Prostate gland (tissue), 2 donors: ENCODE measurements around the gene LRRN4. TPM values are rescaled to one million over a fixed set of nuclear protein-coding genes. Genes with fewer than 3 reads are reported as not detected.

Experiments used
- DNase-seq: peaks from one replicate; pipeline ENCODE4 v3.0.0-alpha.2; 2019; ENCODE audit warnings: low spot score
- H3K27ac ChIP-seq, 2 donors: fragments of 200-600 bp; sonication (generic); 2 replicates each; pipeline ENCODE4 v1.5.1; 2017 to 2019
- H3K27me3 ChIP-seq: fragments of 200-600 bp; sonication (generic); replicated peaks from 2 replicates; pipeline ENCODE4 v1.5.1; 2019; ENCODE audit not compliant: insufficient read depth
- H3K36me3 ChIP-seq, 2 donors: fragments of 200-600 bp; sonication (generic); 1 replicate in 1 of 2; 2 replicates in 1 of 2; pipeline versions ENCODE4 v1.5.1 to v1.8.1; 2017 to 2019
- H3K4me1 ChIP-seq: fragments of 200-600 bp; sonication (generic); replicated peaks from 2 replicates; pipeline ENCODE4 v1.5.1; 2019
- H3K4me3 ChIP-seq, 2 donors: fragments of 200-600 bp; sonication (generic); 2 replicates each; pipeline ENCODE4 v1.5.1; 2017 to 2019
- H3K9me3 ChIP-seq: fragments of 200-600 bp; sonication (generic); 2 replicates; pipeline ENCODE4 v1.5.1; 2017
- POLR2A ChIP-seq: fragments of 450-650 bp; IDR thresholded peaks from one replicate; pipeline ENCODE4 v1.6.1; 2016; ENCODE audit warnings: antibody characterized with exemption, mild to moderate bottlenecking
- POLR2AphosphoS5 ChIP-seq: sonication (generic); formaldehyde crosslinking; IDR thresholded peaks from one replicate; pipeline ENCODE4 v1.6.1; 2017; ENCODE audit warnings: antibody characterized with exemption
- WGBS: methylation state at CpG from one replicate; pipeline ENCODE4 v1.1.5; 2018; 5-methylcytosine and 5-hydroxymethylcytosine counted together
- intact Hi-C: fragments of 100-400 bp; cut with DNase I; formaldehyde crosslinking; loops from one replicate; pipeline ENCODE4 v1.14.2; 2022
- total RNA-seq, 2 donors: library from RNA; depleted of rRNA; stranded (reverse); fragments of >200 nt; gene quantifications; one replicate each; pipeline ENCODE4 v1.1.0, GENCODE V29; 2016
- TF ChIP-seq, protein P1 (sequence below), 4 experiments: fragments of 200-600 bp in 2 of 4; fragments of 450-650 bp in 2 of 4; sonication (generic) in 2 of 4; IDR thresholded peaks; 1 replicate in 3 of 4; 2 replicates in 1 of 4; pipeline ENCODE4 v1.5.1; 2016 to 2019; ENCODE audit warnings: antibody characterized with exemption in 4 of 4, mild to moderate bottlenecking in 2 of 4, moderate library complexity in 2 of 4

LRRN4 gene
- total RNA-seq, 2 donors from 2014 or later: 0.68 TPM; not detected in 1

DNA sequence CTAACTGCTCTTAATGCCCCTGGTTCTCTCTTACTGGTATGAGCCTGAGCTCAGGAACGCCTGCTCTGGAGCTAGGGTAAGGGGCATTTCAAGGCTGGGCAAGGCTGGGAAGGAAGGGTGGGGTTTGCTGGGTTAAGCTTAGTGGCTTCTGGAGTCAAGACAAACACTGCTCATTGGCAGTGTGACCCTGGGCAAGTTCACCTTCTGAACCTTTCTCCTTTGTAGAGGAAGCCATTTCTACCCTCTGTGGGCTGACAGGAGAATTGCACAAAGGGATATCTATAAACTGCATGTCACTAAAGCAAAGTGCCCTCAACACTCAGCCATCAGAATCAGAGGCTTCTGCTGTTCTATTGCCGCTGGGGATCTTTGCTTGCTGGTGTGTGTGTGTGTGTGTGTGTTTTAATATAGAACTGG, 20.3 kb upstream of the LRRN4 start:
- H3K4me1 ChIP-seq: no peaks in the 10 kb centered on the region
- no peak overlapping the region for H3K27ac ChIP-seq
- H3K36me3 ChIP-seq: no peaks in the 10 kb centered on the region
- intact Hi-C loops: no loop called here
- 81% methylated on average over 2 of the region's 2 CpGs for WGBS
- no peak overlapping the region for H3K4me3 ChIP-seq
- H3K9me3 ChIP-seq: no peaks in the 10 kb centered on the region
- DNase-seq: no peak
- H3K27me3 ChIP-seq: no peaks in the 10 kb centered on the region
- TF ChIP-seq, protein P1, sequence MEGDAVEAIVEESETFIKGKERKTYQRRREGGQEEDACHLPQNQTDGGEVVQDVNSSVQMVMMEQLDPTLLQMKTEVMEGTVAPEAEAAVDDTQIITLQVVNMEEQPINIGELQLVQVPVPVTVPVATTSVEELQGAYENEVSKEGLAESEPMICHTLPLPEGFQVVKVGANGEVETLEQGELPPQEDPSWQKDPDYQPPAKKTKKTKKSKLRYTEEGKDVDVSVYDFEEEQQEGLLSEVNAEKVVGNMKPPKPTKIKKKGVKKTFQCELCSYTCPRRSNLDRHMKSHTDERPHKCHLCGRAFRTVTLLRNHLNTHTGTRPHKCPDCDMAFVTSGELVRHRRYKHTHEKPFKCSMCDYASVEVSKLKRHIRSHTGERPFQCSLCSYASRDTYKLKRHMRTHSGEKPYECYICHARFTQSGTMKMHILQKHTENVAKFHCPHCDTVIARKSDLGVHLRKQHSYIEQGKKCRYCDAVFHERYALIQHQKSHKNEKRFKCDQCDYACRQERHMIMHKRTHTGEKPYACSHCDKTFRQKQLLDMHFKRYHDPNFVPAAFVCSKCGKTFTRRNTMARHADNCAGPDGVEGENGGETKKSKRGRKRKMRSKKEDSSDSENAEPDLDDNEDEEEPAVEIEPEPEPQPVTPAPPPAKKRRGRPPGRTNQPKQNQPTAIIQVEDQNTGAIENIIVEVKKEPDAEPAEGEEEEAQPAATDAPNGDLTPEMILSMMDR (IDR thresholded peaks at IDR 0.05): peak in 1 of 4 experiments; percentile 13
- no peak for TF ChIP-seq POLR2A

DNA sequence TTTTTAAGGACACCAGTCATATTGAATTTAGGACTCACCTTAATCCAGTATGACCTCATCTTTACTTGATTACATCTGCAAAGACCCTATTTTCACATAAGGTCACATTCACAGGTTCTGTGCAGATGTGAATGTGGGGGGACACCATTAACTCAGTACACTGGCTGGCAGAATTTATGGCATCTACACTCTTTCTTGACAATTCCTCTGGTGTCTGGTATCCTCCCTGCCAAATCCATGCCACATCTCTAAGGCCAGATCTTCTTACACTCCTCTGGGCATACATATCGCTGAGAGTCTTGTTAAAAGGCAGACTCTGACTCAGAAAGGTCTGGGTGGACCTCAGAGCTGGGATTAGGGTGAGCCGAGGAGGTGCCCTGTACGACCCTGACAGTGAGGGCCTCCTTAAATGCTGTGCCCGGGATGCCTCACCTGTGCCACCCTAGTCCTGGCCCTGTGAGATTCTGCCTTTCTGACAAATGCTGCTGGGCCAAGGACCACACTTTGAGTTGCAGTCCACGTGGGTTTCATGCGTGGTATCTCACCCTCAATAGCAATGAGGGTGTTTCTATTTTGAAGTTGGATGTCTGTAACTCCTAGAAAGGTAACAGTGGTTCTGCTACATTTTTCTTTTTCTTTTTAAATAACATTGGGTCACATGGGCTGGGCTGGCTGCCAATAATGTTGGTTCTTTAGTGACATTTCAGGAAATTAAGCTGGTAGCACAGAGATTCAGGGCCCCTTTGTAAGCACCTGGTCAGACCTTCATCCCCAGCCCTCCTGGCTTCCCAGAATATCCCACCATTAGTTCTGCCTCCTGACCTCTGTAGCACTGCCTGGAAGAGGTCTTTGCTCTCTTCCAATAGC, 17.2 kb upstream of the LRRN4 start:
- no peaks in the 10 kb centered on the region for H3K4me1 ChIP-seq
- H3K36me3 ChIP-seq: no peaks in the 10 kb centered on the region
- intact Hi-C loops: no loop called here
- no peaks in the 10 kb centered on the region for H3K27me3 ChIP-seq
- no peak overlapping the region for H3K27ac ChIP-seq
- no peak for DNase-seq
- TF ChIP-seq, protein P1 (IDR thresholded peaks at IDR 0.05): no peak
- TF ChIP-seq POLR2A (no peak), POLR2AphosphoS5 (no peak)
- H3K9me3 ChIP-seq: no peaks in the 10 kb centered on the region
- H3K4me3 ChIP-seq: no peak overlapping the region
- 69% methylated on average over 6 of the region's 6 CpGs for WGBS

DNA sequence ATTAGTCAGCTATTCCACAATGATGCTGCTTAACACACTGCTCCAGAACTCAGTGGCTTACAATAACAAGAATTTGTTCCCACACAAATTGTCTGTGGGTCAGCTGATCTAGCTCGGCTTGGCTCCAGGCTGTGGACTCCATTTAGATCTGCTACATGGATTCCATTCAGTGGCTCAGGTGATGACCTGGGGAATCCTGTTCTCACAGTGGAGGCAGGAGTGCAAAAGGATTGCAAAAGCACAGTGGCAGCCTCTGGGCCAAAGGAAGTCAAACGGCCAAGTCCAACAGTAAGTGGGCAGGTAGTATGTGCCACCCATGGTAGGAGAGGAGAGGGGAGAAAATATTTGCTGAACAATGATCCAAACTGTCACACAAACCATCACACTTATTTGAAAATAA, 15.8 kb upstream of the LRRN4 start:
- no peak overlapping the region for H3K27ac ChIP-seq
- no peaks in the 10 kb centered on the region for H3K9me3 ChIP-seq
- H3K4me1 ChIP-seq: no peaks in the 10 kb centered on the region
- 77% methylated on average over 2 of the region's 2 CpGs for WGBS
- intact Hi-C loops: no loop called here
- no peak for DNase-seq
- no peaks in the 10 kb centered on the region for H3K27me3 ChIP-seq
- H3K36me3 ChIP-seq: no peaks in the 10 kb centered on the region
- no peak overlapping the region for H3K4me3 ChIP-seq
- TF ChIP-seq POLR2A (no peak), POLR2AphosphoS5 (no peak)
- TF ChIP-seq, protein P1 (IDR thresholded peaks at IDR 0.05): no peak

DNA sequence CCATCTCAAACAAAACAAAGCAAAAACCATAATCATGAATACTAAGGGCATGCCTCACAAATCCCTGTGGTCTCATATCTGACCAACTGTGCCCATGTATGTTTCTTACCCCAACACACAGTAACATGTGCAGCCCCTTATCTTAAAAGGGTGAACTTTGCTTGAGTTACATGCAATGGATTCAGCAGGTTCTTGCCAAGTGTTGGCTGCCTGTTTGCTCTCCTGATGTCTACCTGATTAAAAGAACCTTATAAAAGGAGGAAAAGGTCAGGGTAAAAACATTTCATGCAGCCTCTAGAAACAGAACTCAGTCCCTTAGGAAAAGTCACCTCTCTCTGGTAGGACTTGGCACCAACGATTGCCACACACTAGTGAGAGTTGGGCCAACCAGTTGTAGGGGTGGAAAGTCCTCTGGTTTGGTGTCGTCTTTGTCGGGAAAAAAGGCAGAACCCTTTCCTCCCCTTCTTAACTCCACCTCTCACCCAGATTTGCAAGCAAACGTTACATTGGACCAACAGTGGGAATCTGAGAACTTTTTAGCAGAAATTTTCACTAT, 14.0 kb upstream of the LRRN4 start:
- no peaks in the 10 kb centered on the region for H3K4me1 ChIP-seq
- no peak overlapping the region for H3K4me3 ChIP-seq
- DNase-seq: no peak
- no peak overlapping the region for H3K27ac ChIP-seq
- 74% methylated on average over 4 of the region's 4 CpGs for WGBS
- H3K36me3 ChIP-seq: no peaks in the 10 kb centered on the region
- TF ChIP-seq POLR2A (no peak), POLR2AphosphoS5 (no peak)
- TF ChIP-seq, protein P1 (IDR thresholded peaks at IDR 0.05): no peak
- no peaks in the 10 kb centered on the region for H3K9me3 ChIP-seq
- no peaks in the 10 kb centered on the region for H3K27me3 ChIP-seq
- intact Hi-C loops: no loop called here

DNA sequence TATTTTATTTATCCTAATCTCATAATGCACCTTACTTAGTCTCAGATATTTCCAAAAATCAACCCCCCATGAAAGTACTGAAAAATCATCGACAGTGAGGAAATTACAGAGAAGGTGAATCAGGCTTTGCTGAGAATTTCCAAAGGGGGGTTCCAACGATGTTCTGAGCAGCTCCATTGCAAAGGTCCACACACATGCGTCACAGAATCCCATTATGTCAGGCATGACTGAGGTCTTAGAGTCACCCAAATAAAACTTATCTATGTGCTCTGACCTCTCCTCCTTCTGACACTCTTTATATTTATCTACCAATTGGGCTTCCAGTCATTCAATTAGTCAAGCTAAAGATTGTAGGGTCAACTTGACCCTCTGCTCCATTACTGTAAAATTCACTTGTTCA, 12.7 kb upstream of the LRRN4 start:
- Histone ChIP-seq H3K36me3 (no peaks in the 10 kb centered on the region), H3K4me1 (no peaks in the 10 kb centered on the region), H3K9me3 (no peaks in the 10 kb centered on the region), H3K4me3 (no peak overlapping the region), H3K27ac (no peak overlapping the region), H3K27me3 (no peaks in the 10 kb centered on the region)
- WGBS: 78% methylated on average over 3 of the region's 3 CpGs
- intact Hi-C loops: no loop called here
- no peak for TF ChIP-seq POLR2AphosphoS5
- no peak for TF ChIP-seq POLR2A
- TF ChIP-seq, protein P1 (IDR thresholded peaks at IDR 0.05): no peak
- DNase-seq: no peak
